HG03457 (cell line): ENCODE measurements around the gene MTOR.
"Not testable (repeated sequence)": the region's sequence is repeated elsewhere in the genome, so short reads cannot be mapped to it uniquely, and the experiment has no call there.

Experiments
- ATAC-seq: cut with Tn5 transposase; IDR thresholded peaks from one replicate; pipeline ENCODE4 v1.9.1; 2021; ENCODE audit warnings: moderate number of reproducible peaks; ENCODE audit not compliant: unreplicated experiment

MTOR gene

DNA sequence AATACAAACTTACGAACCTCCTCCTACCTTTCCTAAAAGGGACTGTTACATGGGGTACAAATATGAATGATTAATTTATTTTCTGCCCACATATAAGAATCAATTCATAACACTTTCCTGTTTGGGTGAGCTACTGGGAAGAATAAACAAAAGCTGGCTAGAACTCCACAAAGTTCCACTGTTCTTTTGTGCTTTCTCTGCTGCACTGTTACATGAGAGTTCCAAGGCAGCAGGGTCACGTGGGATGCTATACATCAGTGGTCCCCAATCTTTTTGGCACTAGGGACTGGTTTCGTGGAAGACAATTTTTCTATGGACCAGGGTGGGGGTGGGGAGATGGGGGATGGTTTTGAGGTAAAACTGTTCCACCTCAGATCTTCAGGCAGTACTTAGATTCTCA lies 75.4 kb downstream of the MTOR start:
- ATAC-seq = no peak

DNA sequence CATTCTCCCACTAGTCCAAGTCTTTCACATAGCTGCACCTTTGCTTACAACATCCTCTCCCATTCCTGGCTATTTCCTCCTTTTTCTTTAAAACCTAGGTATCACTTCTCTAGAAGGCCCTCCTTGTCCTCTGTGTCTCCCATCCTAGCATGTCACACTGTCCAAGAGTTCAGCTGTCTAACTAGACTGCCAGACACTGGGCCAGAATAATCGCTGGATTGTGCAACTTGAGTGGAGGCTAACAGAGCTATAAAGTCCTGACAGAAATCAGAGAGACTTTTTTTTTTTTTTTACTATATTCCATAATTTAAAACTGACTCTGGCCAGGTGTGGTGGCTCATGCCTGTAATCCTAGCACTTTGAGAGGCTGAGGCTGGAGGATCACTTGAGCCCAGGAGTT lies 77.4 kb downstream of the MTOR start:
- ATAC-seq = no peak

DNA sequence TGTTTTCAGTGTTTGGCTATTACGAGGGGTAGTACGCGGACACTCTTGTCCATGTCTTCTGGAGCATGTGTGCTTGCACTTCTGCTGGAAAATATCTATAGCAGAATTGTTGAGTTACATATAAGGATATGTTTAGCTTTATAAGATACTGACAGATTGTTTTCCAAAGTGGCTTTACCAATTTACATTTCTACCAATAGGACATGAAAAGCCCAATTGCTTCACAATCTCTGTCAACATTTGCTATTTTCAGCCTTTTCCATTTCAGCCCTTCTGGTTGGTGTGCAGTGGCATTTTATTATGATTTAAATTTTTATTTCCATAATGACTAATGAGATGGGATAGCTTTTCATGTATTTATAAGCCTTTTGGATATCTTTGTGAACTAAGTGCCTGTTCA lies 79.5 kb downstream of the MTOR start:
- ATAC-seq = no peak

DNA sequence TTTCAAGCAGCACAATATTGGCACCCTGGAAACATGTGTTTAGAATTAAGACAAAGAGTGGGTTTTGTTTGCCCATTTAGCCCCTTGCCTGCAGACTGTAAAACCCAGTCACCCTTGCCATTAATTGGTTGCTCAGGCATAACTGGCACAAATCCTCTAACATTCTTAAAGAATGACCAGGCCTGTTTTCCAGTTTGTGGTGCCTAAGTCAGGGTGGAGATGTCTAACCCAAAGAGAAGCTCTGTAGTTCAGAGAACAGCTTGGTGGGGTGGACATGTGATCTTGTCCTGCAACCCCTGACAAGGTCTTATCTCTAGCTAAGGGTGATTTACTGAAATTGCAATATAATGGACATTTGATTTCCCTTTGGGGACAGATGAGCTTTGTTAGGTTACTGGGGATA lies 82.0 kb downstream of the MTOR start:
- ATAC-seq = no peak

DNA sequence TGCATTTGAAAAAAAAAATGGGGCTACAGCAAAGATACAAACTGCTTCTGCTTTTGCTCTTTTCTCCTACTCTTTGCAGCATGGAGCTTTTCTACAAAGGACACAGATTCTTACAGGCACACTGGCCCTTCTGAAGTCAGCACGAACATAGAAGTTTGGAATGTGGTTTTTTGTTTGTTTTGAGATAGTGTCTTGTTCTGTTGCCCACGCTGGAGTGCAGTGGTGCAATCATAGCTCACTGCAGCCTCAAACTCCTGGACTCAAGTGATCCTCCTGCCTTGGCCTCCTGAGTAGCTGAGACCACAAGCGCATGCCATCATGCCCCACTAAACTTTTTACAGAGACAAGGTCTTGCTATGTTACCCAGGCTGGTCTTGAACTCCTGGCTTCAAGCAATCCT lies 82.6 kb downstream of the MTOR start:
- not testable (repeated sequence) for ATAC-seq

DNA sequence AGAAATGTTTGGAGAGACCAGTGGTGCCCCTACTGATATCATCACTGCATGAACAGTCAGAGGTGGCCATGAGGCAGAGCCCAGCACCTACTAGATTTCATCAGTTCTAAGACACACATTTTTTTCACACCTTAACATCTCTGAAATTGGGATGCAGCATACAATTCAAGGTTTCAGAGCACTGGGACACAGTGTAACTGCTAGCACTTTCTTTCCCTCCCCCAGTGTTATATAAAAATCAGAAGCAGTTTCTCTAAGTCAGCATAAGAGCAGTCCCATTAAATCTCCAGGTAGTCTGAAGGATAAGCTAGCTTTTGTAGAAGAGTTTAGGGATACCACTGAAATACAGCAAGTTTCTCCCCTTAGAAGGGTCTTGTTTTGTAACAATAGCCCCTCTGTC lies 83.2 kb downstream of the MTOR start:
- ATAC-seq = no peak

DNA sequence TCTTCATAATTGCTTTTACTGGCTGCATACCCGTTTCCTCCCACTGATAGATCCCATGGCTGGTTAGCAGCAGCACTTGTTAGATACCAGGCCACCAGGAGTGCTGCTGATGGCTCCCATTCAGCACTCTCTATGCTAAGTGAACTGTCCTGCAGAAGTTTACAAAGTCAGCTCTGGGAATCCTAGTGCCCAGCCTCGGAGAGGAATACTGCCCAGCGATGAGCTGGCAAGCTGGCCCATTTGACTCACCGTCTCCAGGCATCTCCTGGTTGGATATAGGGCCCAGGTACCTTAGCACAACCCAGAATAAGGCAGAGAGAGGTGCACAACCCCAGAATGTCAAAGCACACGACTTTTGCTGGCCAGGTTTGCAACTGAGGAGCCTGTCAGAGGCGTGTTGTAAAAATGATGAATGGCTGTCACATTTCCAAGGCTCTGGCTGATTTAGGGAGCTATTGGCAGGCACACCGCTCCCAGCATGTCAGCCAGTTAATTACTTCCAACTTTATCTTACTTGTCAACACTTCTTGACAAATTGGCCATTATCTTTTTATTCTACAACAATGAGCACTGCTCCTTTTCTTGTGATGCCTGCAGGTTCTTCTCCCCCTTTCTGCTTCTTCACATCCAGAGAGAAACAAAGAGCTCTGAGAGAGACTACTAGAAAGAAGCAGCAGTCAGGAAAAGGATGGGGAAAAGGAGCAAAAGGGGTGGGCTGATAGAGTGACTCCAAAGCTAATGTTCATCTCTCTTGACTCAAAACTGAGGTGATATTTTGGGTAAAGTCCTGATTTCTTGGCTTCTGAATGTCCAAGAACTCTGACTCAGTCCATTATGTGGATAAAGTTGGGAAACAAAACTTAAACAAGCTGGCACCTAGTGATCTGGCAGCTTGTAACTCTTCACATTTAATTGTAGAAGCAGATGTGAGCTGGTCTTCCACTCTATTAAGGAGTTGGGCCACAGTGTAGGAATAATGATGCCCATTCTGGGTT lies 84.0 kb downstream of the MTOR start:
- no peak for ATAC-seq

DNA sequence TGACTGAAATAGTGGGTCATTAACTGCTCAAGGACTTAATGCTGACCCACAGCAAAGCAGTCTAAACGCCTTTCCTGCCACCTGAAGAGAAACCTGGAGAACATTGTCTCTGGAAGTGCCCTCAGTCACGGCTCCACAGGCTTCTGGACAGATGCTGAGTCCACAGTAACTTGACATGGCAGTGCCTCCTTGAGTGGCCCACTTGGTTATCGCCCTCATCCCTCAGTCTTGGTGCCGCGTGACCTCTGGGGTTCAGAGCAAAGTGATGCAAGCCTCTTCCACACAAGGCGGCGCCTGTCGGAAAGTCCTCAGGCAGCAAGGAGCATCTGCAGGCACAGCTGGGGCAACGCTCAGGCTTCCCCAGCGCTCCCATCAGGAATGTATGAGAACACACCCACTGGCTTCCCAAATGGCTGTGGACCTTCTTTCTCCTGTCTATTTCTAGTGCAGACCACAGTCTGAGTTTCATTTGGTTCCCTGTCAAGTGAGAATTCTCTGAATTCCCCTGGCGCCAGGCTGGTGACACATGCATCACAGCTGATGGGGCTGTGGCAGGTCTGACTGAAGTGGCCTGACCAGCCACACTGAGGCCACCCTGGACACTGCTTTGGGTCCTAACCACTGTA lies 86.2 kb downstream of the MTOR start:
- no peak for ATAC-seq

DNA sequence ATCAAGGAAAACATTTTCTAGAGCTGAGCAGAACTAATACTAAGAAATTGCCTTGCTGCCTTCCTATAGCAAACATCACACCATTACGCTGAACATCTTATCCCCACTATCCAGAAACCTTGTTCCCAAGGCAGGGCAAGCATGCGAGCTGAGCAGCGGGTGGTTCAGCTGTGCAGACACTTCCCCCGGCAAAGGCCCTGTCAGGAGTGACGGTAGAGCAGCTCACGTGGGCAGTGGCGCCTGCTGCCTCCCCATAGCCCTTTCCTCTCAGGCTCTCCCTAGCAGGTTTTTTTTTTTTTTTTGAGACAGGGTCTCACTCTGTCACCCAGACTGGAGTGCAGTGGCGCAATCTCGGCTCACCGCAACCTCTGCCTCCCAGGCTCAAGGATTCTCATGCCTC lies 86.9 kb downstream of the MTOR start:
- no peak for ATAC-seq

DNA sequence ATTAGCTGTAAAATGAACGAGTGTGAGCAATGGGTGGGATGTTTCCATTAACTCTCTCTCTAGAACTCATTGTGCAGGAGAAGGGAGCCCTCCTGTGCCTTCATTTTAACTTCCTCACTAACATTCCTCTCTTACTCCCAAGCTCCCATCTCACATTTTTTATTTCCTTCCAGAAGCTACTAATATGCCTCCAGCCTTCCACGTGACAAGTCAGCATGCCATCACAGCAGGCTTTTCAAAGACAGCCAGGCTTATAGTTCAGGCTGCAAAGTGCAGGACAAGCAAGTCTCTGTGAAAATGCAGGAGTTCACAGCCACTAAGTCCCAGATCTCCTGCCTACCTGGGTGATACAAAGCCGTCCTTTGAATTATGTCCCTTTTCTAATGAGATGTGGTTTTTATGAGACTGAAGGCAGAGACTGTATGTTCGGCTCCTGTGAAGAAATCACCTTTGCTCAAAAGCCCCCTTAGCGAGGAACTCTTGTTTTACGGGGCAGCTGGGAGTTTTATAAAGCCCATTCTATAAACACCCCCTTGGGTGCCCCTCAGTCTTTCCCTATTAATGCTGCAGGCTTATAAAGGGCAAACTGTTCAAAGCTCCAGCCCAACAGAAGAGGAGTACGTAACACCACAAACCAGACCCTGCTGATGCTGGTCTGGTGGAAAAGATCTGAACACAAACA lies 87.9 kb downstream of the MTOR start:
- ATAC-seq = no peak

DNA sequence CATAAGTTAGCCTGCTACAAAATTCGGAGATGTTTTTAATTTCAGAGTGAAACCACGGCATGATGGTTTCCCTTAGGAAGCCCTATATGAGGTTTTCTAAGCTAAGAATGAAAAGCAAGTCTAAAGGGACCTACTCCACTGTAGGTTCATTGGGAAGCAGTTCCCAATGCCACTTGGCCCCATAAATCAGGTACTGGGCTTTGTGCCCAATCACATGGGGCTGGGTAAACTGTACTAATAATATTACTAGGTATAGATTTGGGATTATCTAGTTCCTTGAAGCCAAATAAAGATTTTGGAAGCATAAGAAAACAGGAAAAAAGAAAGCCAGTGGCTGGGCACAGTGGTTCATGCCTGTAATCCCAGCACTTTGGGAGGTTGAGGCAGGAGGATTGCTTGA lies 92.2 kb downstream of the MTOR start:
- no peak for ATAC-seq

DNA sequence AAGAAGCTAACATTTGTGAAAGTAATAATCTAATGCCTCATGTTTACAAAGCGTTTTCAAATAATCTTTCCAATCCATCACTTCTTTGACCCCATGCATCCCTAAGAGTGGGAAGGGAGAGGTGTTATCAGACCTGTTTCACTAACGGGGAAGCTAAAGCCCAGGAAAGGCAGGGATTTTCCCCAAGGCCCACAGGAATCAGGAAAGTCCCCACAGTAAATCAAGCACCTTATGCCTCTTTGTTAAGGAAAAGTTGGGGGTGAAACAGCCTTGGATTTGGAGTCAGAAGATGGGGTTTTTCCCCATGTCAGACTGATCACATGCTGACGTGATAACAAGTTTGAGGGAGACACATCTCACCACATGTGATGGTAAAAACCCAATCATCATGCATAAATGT lies 93.1 kb downstream of the MTOR start:
- no peak for ATAC-seq

DNA sequence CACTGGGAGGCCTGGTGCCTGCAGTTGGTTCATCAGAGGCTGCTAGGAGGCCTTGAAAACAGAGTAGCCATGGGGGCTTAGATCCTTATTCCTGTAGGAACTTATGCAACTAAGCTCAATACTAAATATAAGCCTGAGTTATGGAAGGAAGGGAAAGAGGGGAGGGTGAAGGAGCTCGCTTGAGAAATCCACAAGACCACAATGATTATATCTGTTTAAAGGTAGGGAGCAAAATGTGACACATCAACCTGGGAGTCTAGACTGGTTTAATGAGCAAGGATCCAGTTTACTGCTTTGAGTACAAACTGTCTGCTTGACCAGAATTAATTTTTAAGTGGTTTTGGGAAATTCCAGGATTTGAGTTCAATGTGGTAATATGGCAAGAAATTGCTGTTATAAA lies 93.6 kb downstream of the MTOR start:
- ATAC-seq = no peak

DNA sequence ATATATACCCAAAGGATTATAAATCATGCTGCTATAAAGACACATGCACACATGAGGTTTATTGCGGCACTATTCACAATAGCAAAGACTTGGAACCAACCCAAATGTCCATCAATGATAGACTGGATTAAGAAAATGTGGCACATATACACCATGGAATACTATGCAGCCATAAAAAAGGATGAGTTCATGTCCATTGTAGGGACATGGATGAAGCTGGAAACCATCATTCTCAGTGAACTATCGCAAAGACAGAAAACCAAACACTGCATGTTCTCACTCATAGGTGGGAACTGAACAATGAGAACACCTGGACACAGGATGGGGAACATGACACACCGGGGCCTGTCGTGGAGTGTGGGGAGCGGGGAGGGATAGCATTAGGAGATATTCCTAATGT lies 95.6 kb downstream of the MTOR start:
- not testable (repeated sequence) for ATAC-seq

DNA sequence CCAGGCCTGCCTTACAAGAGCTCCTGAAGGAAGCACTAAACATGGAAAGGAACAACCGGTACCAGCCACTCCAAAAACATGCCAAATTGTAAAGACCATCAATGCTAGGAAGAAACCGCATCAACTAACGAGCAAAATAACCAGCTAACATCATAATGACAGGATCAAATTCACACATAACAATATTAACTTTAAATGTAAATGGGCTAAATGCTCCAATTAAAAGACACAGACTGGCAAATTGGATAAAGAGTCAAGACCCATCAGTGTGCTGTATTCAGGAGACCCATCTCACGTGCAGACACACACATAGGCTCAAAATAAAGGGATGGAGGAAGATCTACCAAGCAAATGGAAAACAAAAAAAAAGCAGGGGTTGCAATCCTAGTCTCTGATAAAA lies 99.6 kb downstream of the MTOR start:
- not testable (repeated sequence) for ATAC-seq

DNA sequence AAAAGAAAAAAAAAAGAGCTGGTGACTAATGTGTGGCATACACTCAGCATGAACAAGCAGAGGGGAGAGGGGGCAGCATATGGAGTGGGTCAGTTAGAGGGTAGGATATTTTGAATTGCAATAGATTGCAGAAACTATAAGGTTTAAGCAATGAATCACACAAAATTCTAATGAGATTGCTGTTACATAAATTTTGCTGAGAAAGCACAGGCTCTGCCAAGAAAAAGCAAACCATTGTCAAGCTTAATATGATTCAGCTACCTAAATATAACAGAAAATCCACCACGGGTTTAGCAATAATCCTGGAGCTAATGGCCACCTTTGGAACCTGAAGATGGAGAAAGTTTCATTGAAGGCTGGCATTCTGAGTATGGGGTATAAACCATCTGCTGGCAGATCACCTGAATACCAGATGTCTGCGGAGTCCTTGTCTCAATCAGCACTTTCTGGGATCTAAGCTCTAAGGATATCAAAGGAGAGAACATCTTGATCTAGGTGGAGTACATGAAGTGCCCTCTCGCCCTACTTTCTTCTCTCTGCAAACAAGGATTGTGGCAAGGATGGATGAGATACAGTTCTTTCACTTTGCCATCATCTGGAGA lies 103.5 kb downstream of the MTOR start:
- ATAC-seq = no peak

DNA sequence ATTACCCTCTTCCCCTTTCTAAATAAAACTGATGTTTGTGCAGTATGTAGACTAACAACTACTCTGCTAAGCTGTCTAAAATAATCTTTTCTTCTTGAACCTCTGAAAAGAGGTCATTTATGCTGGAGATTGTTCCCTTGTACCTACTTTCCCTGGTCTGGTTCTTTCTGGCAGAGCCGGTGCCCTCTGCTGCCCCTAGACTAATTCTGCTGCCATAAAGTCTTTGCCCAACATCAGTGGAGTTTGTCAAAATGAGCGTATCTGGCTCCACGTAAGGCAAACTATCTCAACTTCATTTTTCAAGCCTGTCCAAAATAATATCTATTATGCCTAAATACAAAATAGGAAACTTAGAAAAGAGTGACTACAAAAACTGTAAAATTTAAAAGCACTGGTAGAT lies 104.1 kb downstream of the MTOR start:
- no peak for ATAC-seq

DNA sequence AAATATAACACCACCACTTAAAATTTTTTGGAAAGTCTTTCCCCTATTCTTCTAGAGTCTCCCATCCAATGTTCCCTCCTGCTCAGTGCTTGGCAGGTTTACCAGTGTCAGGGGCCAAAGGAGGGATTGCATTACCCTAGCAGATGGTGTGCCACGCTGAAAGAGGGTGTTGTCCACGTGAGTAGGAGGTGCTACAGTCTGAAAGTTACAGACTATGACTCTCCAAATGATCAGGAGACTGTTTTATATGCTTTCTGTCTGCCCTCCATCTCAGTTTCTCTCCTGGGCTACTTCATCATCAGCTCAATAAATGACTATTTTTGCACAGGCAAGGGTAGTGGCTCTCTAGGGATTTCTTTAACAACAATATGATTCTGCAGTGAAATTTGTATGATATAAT lies 104.5 kb downstream of the MTOR start:
- no peak for ATAC-seq

DNA sequence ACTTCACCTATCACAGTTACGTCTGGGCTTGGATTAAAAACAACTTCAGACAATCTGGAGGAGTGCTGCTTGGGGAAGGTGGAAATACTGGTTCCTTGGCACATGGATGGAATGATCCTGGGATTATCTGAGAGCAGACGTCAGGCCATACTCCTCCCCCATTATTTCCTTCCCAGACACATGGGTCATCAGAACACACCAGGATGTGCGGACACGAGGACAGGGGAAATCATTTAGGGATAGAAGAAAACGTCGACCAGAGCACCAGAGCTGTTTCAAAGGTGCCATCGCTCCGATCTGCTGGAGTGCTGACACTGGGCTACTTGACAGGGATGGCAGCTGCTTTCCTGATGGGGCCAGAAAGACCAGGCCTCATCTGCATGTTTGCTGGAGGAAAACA lies 105.0 kb downstream of the MTOR start:
- no peak for ATAC-seq

DNA sequence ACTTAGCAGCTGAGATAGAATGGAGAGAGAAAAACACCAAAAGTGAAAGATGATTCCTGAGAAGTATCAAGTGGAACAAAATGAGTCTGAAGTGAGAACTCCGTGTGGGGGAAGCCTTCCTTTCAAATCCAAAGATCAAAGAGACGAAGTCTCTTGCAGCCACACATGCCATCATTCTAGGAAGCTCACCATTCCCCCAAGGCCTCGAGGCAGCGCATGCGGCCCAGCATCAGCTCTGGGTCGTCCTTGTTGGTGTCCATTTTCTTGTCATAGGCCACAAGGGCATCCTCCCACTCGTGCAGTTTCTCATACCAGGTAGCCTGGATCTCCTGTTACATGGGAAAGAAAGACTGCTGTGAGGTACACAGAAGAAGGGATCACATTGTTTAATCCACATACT lies 105.4 kb downstream of the MTOR start:
- no peak for ATAC-seq

DNA sequence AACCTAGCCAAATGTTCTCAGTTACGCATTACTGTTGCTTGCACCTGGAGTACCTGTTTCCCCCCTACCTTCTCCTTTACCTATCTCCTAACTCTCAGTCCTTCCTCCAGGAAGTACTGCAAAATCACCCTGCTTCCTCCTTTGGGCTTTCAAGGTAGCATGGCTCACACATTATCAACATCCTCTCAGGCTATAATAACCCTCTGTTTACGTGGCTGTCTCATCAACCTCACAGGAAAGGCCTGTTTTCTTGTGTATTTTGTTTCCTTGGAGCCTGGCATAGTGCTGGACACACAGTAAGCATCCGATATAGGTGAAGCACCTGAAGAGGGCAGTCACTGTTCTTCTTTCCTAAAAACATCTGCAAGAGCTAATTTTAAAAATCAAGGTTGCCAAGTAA lies 105.9 kb downstream of the MTOR start:
- ATAC-seq = no peak
